ENCODE data around the gene TCF7L1. TPM values are rescaled to one million over a fixed set of nuclear protein-coding genes. Genes with fewer than 3 reads are reported as not detected.

The TCF7L1 gene, protein sequence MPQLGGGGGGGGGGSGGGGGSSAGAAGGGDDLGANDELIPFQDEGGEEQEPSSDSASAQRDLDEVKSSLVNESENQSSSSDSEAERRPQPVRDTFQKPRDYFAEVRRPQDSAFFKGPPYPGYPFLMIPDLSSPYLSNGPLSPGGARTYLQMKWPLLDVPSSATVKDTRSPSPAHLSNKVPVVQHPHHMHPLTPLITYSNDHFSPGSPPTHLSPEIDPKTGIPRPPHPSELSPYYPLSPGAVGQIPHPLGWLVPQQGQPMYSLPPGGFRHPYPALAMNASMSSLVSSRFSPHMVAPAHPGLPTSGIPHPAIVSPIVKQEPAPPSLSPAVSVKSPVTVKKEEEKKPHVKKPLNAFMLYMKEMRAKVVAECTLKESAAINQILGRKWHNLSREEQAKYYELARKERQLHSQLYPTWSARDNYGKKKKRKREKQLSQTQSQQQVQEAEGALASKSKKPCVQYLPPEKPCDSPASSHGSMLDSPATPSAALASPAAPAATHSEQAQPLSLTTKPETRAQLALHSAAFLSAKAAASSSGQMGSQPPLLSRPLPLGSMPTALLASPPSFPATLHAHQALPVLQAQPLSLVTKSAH
- polyA plus RNA-seq = 1.3 and 2.6 TPM in 2 replicates

GRCh38 chr2:85132834-85133637 is at the start of gene TCF7L1:
TCF7L1 (plus strand) TSS chr2:85133392; CDS start chr2:85133685, 293 bp downstream.

GRCh38 chr2:85327822-85328617 is 194.8 kb downstream of the TCF7L1 start, which contains the start of gene TGOLN2:
TGOLN2 (minus strand) TSS chr2:85327989; CDS start chr2:85327962, 27 bp downstream.

GRCh38 chr2:85354286-85355072 is 221.3 kb downstream of the TCF7L1 start, which contains the start of the genes ELMOD3 and RETSAT:
ELMOD3 (plus strand) TSS chr2:85354769; CDS start chr2:85357199, 2,430 bp downstream.
RETSAT (minus strand) TSS chr2:85354528; CDS start chr2:85354507, 21 bp downstream.

Other genes starting within 250 kb of the TCF7L1 start
- 60.2 and 1,210 TPM in 2 replicates for gene TMSB10, start 227.7 kb upstream of the TCF7L1 start, polyA plus RNA-seq
- 5.0 and 8.7 TPM in 2 replicates for gene KCMF1, start 162.2 kb upstream of the TCF7L1 start, polyA plus RNA-seq
- gene TGOLN2, start 194.6 kb downstream of the TCF7L1 start, polyA plus RNA-seq = 48.7 and 57.9 TPM in 2 replicates
- 7.1 and 8.2 TPM in 2 replicates for gene RETSAT, start 221.1 kb downstream of the TCF7L1 start, polyA plus RNA-seq
- gene ELMOD3, start 221.4 kb downstream of the TCF7L1 start, polyA plus RNA-seq = 2.1 and 4.9 TPM in 2 replicates

All from Purkinje cell (primary cell).